ENCODE results near the gene CNTN5.

The CNTN5 gene

DNA sequence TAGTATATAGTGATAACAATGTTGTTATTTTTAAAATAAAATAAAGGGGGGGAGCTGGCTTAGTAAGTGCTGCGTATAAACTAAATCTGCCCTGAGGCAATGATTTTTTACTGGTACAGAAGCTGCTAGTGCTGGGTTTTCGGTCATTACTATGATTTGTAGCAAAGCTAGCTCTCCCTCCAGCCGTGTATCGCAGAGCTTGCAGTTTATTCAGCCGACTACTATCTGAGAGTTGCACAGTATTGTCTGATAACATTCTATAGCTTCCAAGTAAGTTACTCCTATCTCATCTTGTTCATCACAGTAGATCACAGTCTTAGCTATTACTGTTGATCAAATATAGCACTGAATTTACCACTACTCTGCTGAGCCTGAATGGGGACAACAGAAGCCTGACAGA is 860.9 kb downstream of the CNTN5 start:
- no peak overlapping the region for H3K9ac ChIP-seq (ENCODE audit: insufficient read length)
- TF ChIP-seq POLR2AphosphoS5 (IDR thresholded peaks at IDR 0.05; ENCODE audit: borderline replicate concordance, low read depth, low read length) (no peak), EZH2 (IDR thresholded peaks at IDR 0.05) (no peak), FOXP2 (optimal IDR thresholded peaks at IDR 0.05; ENCODE audit: control extremely low read depth, extremely low read length, insufficient read depth) (no peak)
- DNase-seq (ENCODE audit: low read depth, low spot score) = peak; percentile 74

DNA sequence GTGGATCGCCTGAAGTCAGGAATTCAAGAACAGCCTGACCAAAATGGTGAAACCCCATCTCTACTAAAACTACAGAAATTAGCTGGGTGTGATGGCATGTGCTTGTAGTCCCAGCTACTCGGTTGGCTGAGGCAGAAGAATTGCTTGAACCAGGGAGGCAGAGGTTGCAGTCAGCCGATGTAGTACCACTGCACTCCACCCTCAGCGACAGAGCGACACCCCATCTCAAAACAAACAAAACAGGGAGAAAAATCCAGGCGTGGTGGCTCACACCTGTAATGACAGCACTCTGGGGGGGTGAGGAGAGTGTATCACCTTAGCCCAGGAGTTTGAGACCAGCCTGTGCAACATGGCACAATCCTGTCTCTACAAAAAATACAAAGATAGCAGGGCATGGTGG is 864.0 kb downstream of the CNTN5 start:
- Histone ChIP-seq H3K27ac (no peak overlapping the region), H3K9ac (ENCODE audit: insufficient read length) (no peak overlapping the region), H3K36me3 (ENCODE audit: insufficient read depth, low read length) (no peaks in the 10 kb centered on the region), H3K9me3 (ENCODE audit: low read depth, low read length) (no peaks in the 10 kb centered on the region), H3K4me3 (no peak overlapping the region)
- TF ChIP-seq FOXP2 (optimal IDR thresholded peaks at IDR 0.05; ENCODE audit: control extremely low read depth, extremely low read length, insufficient read depth) = no peak
- DNase-seq (ENCODE audit: low read depth, low spot score) = no peak

More for the DNA sequence above, 860.9 kb downstream of the CNTN5 start:
- Histone ChIP-seq H3K9me3 (ENCODE audit: low read depth, low read length) (no peaks in the 10 kb centered on the region), H3K36me3 (ENCODE audit: insufficient read depth, low read length) (no peaks in the 10 kb centered on the region), H3K27ac (peak overlapping the region; percentile 47; the same call in 1 of the 2 replicates), H3K4me3 (peak overlapping the region; percentile 50)

DNA sequence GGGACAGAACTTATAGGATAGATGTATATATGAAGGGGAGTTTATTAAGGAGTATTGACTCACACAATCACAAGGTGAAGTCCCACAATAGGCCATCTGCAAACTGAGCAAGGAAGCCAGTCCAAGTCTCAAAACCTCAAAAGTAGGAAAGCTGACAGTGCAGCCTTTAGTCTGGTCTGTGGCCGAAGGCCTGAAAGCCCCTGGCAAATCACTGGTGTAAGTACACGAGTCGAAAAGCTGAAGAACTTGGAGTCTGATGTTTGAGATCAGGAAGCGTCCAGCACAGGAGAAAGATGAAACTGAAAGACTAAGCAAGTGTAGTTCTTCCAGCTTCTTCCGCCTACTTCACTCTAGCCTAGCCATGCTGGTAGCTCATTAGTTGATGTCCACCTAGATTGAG is 866.7 kb downstream of the CNTN5 start:
- TF ChIP-seq POLR2AphosphoS5 (IDR thresholded peaks at IDR 0.05; ENCODE audit: borderline replicate concordance, low read depth, low read length) = no peak
- no peak for TF ChIP-seq EZH2 (IDR thresholded peaks at IDR 0.05)
- TF ChIP-seq FOXP2 (optimal IDR thresholded peaks at IDR 0.05; ENCODE audit: control extremely low read depth, extremely low read length, insufficient read depth) = no peak
- no peaks in the 10 kb centered on the region for H3K9me3 ChIP-seq (ENCODE audit: low read depth, low read length)

DNA sequence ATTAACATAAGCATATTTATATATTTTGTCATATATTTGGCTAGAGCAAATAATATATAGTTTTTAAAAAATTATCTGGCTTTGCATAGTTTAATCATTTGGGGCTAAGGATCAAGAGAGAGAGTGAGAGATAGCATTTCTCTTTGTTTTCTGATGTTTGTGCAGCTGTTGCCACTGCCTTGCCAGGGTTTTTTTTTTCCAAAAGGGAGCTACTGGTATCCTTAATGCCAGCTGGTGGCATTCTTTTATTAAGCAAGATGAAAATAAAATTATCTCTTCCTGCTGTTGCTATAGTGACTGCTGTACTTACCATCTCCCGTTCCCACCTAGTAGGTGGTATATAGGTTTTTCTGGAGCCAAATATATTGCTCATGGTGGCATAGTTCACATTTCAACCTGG is 873.1 kb downstream of the CNTN5 start:
- Histone ChIP-seq H3K36me3 (ENCODE audit: insufficient read depth, low read length) (no peaks in the 10 kb centered on the region), H3K27ac (no peak overlapping the region), H3K9me3 (ENCODE audit: low read depth, low read length) (no peaks in the 10 kb centered on the region), H3K4me3 (no peak overlapping the region), H3K9ac (ENCODE audit: insufficient read length) (no peak overlapping the region)
- DNase-seq (ENCODE audit: low read depth, low spot score) = no peak
- no peak for TF ChIP-seq FOXP2 (optimal IDR thresholded peaks at IDR 0.05; ENCODE audit: control extremely low read depth, extremely low read length, insufficient read depth)
- TF ChIP-seq POLR2AphosphoS5 (IDR thresholded peaks at IDR 0.05; ENCODE audit: borderline replicate concordance, low read depth, low read length) = no peak
- TF ChIP-seq EZH2 (IDR thresholded peaks at IDR 0.05) = no peak

More for the DNA sequence above, 866.7 kb downstream of the CNTN5 start:
- Histone ChIP-seq H3K9ac (ENCODE audit: insufficient read length) (no peak overlapping the region), H3K36me3 (ENCODE audit: insufficient read depth, low read length) (no peaks in the 10 kb centered on the region), H3K4me3 (no peak overlapping the region), H3K27ac (no peak overlapping the region)
- no peak for DNase-seq (ENCODE audit: low read depth, low spot score)

DNA sequence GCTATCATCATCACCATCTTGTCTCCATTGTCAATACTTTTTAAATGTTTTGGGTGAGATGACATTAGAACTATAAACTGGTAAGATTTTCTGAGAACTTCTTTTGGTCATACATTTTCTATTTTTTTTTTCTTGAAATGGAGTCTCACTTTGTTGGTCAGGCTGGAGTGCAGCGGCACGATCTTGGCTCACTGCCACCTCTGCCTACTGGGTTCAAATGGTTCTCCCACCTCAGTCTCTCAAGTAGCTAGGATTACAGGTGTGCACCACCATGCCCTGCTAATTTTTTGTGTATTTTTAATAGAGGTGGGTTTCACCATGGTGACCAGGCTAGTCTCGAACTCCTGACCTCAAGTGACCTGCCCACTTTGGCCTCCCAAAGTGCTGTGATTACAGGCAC is 880.4 kb downstream of the CNTN5 start:
- Histone ChIP-seq H3K4me3 (no peak overlapping the region), H3K27ac (no peak overlapping the region), H3K9ac (ENCODE audit: insufficient read length) (no peak overlapping the region), H3K36me3 (ENCODE audit: insufficient read depth, low read length) (no peaks in the 10 kb centered on the region), H3K9me3 (ENCODE audit: low read depth, low read length) (no peaks in the 10 kb centered on the region)
- no peak for TF ChIP-seq FOXP2 (optimal IDR thresholded peaks at IDR 0.05; ENCODE audit: control extremely low read depth, extremely low read length, insufficient read depth)
- TF ChIP-seq EZH2 (IDR thresholded peaks at IDR 0.05) = no peak
- DNase-seq (ENCODE audit: low read depth, low spot score) = no peak

DNA sequence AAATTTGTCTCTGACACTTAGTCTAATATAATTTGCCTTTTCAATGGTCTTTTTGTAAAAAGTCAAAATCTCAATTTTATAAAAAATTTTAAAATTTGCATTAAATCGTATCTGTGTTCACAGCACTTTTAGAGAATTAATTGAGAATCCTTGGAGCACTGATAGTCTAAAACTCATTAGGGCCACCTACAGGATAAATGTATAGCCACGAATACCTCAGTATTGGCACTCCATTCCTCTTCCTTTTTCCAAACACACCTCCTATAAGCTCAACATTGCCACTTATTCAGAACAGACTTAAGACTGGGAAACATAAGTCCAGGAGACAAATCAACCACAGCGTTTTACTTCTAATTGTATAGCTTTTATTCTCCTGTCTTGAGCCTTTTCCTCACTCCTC is 890.4 kb downstream of the CNTN5 start:
- Histone ChIP-seq H3K4me3 (no peak overlapping the region), H3K27ac (no peak overlapping the region), H3K9me3 (ENCODE audit: low read depth, low read length) (no peaks in the 10 kb centered on the region), H3K9ac (ENCODE audit: insufficient read length) (no peak overlapping the region), H3K36me3 (ENCODE audit: insufficient read depth, low read length) (no peaks in the 10 kb centered on the region)
- no peak for TF ChIP-seq POLR2AphosphoS5 (IDR thresholded peaks at IDR 0.05; ENCODE audit: borderline replicate concordance, low read depth, low read length)
- no peak for TF ChIP-seq FOXP2 (optimal IDR thresholded peaks at IDR 0.05; ENCODE audit: control extremely low read depth, extremely low read length, insufficient read depth)
- DNase-seq (ENCODE audit: low read depth, low spot score) = no peak

DNA sequence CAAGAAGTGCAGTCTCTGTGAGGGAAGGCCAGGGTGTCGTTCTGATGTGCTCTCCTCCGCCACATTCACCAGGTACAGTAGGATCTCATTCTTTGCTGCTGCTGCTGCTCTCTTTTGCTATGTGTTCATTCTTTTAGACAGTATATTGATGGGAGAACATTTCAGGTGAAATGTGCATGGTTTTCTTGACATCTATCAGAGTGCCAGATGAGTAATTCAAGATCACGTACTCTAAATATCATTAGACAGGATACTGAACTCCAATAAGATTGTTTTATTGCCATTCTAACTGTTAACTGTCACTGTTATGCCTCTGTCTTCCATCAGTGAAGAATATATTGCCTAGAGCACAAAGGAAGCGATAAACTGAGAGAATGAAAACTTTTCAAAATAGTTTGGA is 895.3 kb downstream of the CNTN5 start:
- Histone ChIP-seq H3K9me3 (ENCODE audit: low read depth, low read length) (0 out of 2 replicates have a peak, but pooled peaks cover 2% of the 10 kb centered on the region), H3K36me3 (ENCODE audit: insufficient read depth, low read length) (no peaks in the 10 kb centered on the region), H3K9ac (ENCODE audit: insufficient read length) (no peak overlapping the region), H3K4me3 (no peak overlapping the region), H3K27ac (no peak overlapping the region)
- TF ChIP-seq FOXP2 (optimal IDR thresholded peaks at IDR 0.05; ENCODE audit: control extremely low read depth, extremely low read length, insufficient read depth) = no peak
- TF ChIP-seq POLR2AphosphoS5 (IDR thresholded peaks at IDR 0.05; ENCODE audit: borderline replicate concordance, low read depth, low read length) = no peak
- TF ChIP-seq EZH2 (IDR thresholded peaks at IDR 0.05) = no peak
- DNase-seq (ENCODE audit: low read depth, low spot score) = no peak

DNA sequence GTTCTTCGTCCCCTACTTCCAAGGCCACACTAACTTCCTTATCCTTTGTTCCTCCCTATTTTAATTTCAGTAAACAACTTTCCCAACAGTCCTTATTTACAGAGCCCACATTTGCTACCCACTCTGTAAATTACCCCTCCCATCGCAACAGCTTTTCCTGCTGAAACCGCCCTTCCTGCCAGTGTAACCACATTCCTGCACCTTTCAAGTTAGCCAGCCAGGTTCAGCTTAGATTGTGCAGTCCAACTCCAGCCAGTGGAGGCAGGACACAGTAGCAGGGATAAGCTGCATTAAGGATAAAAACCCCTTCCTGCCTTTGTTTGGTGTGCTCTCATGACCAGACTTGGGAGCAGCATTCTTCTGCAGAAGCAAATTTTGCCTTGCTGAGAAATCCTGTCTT is 898.0 kb downstream of the CNTN5 start:
- DNase-seq (ENCODE audit: low read depth, low spot score) = no peak
- Histone ChIP-seq H3K27ac (no peak overlapping the region), H3K9ac (ENCODE audit: insufficient read length) (no peak overlapping the region), H3K36me3 (ENCODE audit: insufficient read depth, low read length) (no peaks in the 10 kb centered on the region), H3K9me3 (ENCODE audit: low read depth, low read length) (0 out of 2 replicates have a peak, but pooled peaks cover 2% of the 10 kb centered on the region), H3K4me3 (no peak overlapping the region)
- no peak for TF ChIP-seq EZH2 (IDR thresholded peaks at IDR 0.05)
- no peak for TF ChIP-seq POLR2AphosphoS5 (IDR thresholded peaks at IDR 0.05; ENCODE audit: borderline replicate concordance, low read depth, low read length)
- TF ChIP-seq FOXP2 (optimal IDR thresholded peaks at IDR 0.05; ENCODE audit: control extremely low read depth, extremely low read length, insufficient read depth) = no peak

DNA sequence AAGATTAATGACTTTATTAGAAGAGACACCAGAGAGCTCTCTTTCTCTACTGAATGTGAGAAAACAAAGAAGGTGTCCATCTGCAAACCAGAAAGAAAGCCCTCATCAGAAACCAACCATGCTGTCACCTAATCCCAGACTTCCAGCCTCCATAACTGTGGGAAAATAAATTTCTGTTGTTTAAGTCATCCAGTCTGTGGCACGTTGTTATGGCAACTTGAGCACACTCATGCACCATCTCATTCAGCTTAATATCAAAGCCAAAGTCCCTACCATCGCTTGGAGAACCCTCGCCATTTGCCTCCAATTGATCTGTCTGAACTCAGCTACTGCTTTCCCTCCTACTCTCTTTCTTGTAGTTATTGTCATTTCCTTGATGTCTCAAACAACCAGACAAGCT is 900.2 kb downstream of the CNTN5 start:
- TF ChIP-seq FOXP2 (optimal IDR thresholded peaks at IDR 0.05; ENCODE audit: control extremely low read depth, extremely low read length, insufficient read depth) (no peak), POLR2AphosphoS5 (IDR thresholded peaks at IDR 0.05; ENCODE audit: borderline replicate concordance, low read depth, low read length) (no peak), EZH2 (IDR thresholded peaks at IDR 0.05) (no peak)
- H3K9me3 ChIP-seq (ENCODE audit: low read depth, low read length) = 0 out of 2 replicates have a peak, but pooled peaks cover 2% of the 10 kb centered on the region
- H3K36me3 ChIP-seq (ENCODE audit: insufficient read depth, low read length) = no peaks in the 10 kb centered on the region

More for the DNA sequence above, 900.2 kb downstream of the CNTN5 start:
- Histone ChIP-seq H3K27ac (no peak overlapping the region), H3K4me3 (no peak overlapping the region), H3K9ac (ENCODE audit: insufficient read length) (no peak overlapping the region)
- DNase-seq (ENCODE audit: low read depth, low spot score) = no peak
